ENCODE measurements around the gene ALMS1. TPM values are rescaled to one million over a fixed set of nuclear protein-coding genes. Genes with fewer than 3 reads are reported as not detected.

Gene ALMS1
- total RNA-seq, 1 donor from 2014 or later, result 22.0 TPM

DNA sequence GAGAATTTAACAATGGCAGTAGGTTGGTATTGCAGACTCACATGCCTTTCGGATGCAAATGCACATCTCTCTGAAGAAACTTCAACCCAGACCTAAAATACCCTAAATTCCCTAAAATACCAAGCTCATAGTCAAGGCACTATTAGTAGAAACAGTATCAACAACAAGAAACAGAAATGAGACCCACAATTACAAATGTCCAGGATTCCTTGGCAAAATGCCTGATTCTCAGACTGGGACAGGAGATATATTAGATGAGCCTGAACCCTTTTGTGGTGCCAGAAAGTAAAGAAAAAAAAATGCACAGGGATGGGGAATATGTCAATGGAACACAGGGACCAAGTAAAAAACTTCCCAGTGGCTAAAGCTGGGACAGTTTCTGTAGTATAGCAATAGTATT lies 179.3 kb downstream of the ALMS1 start:
- H3K27ac ChIP-seq, result no peak overlapping the region
- intact Hi-C loops (cut with DNase I), result no loop called here
- no peaks in the 10 kb centered on the region for H3K27me3 ChIP-seq (ENCODE audit: low read depth)
- no peaks in the 10 kb centered on the region for H3K4me1 ChIP-seq
- ATAC-seq, result no peak
- no peak overlapping the region for H3K4me3 ChIP-seq
- DNase-seq, result no peak
- TF ChIP-seq, protein P1, sequence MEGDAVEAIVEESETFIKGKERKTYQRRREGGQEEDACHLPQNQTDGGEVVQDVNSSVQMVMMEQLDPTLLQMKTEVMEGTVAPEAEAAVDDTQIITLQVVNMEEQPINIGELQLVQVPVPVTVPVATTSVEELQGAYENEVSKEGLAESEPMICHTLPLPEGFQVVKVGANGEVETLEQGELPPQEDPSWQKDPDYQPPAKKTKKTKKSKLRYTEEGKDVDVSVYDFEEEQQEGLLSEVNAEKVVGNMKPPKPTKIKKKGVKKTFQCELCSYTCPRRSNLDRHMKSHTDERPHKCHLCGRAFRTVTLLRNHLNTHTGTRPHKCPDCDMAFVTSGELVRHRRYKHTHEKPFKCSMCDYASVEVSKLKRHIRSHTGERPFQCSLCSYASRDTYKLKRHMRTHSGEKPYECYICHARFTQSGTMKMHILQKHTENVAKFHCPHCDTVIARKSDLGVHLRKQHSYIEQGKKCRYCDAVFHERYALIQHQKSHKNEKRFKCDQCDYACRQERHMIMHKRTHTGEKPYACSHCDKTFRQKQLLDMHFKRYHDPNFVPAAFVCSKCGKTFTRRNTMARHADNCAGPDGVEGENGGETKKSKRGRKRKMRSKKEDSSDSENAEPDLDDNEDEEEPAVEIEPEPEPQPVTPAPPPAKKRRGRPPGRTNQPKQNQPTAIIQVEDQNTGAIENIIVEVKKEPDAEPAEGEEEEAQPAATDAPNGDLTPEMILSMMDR (IDR thresholded peaks at IDR 0.05), result no peak
- H3K9me3 ChIP-seq, result no peaks in the 10 kb centered on the region
- H3K36me3 ChIP-seq, result peaks cover 4% of the 10 kb centered on the region

DNA sequence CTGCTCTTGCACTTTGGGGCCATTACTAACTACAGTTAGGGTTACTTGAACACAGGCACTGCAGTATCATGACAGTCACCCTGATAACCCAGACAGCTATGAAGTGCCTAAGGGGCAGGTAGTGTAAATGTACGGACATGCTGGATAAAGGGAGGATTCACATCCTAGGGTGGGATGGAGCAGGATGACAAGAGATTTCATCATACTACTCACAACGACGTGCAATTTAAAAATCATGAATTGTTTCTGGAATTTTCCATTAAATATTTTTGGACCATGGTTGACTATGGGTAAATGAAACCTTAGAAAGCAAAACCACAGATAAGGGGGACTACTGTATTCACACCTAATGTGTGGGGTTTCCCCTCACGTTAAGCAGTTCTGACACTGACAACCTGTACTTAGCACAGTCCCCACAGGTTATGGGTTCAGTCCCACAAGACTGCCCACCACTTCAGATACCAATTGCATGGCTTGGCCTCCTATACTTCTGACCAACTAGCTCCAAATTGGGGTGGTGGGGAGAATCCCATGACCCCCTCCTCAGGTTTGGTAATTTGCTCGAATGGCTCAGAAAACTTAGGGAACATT lies 180.7 kb downstream of the ALMS1 start:
- no peaks in the 10 kb centered on the region for H3K4me1 ChIP-seq
- H3K4me3 ChIP-seq, result no peak overlapping the region
- no peak overlapping the region for H3K27ac ChIP-seq
- H3K36me3 ChIP-seq, result no peaks in the 10 kb centered on the region
- no peaks in the 10 kb centered on the region for H3K27me3 ChIP-seq (ENCODE audit: low read depth)
- ATAC-seq, result no peak
- H3K9me3 ChIP-seq, result no peaks in the 10 kb centered on the region
- no peak for DNase-seq
- TF ChIP-seq, protein P1 (IDR thresholded peaks at IDR 0.05), result no peak
- intact Hi-C loops (cut with DNase I), result no loop called here

DNA sequence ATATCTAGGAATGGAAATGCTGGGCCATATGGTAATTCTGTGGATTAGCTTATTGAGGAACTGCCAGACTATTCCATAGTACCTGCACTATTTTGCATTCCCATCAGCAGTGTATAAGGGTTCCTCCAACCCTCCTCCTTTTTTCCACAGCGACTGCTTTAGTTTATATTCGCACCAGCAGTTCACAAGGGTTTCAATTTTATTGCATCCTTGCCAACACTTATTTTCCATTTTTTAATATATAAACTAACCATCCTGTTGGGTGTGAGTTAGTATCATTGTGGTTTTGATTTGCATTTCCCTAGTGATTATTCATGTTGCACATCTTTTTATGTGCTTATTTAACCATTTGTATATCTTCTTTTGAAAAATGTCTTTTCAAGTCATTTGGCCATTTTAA lies 189.6 kb downstream of the ALMS1 start:
- H3K4me1 ChIP-seq, result no peaks in the 10 kb centered on the region
- H3K27me3 ChIP-seq (ENCODE audit: low read depth), result no peaks in the 10 kb centered on the region
- TF ChIP-seq, protein P1 (IDR thresholded peaks at IDR 0.05), result no peak
- DNase-seq (no peak), ATAC-seq (no peak)
- peaks cover 12% of the 10 kb centered on the region for H3K36me3 ChIP-seq
- peaks cover 3% of the 10 kb centered on the region for H3K9me3 ChIP-seq
- H3K27ac ChIP-seq, result no peak overlapping the region
- H3K4me3 ChIP-seq, result no peak overlapping the region
- intact Hi-C loops (cut with DNase I), result no loop called here

DNA sequence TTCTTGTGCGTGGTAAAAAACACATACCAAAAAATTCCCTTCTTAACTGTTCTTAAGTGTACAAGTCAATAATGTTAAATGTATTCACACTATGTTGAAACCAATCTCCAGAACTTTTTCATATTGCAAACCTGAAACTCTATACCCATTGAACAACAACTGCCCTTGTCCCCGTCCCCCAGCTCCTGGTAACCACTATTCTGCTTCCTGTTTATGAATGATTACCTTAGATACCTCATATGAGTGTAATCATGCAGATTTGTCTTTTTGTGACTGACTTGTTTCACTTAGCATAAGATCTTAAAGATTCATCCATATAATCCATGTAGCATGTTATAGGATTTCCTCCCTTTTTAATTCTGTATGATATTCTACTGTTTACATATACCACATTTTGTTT lies 196.7 kb downstream of the ALMS1 start:
- Histone ChIP-seq H3K36me3 (no peaks in the 10 kb centered on the region), H3K4me1 (no peaks in the 10 kb centered on the region), H3K4me3 (no peak overlapping the region), H3K9me3 (peaks cover 4% of the 10 kb centered on the region), H3K27me3 (ENCODE audit: low read depth) (no peaks in the 10 kb centered on the region), H3K27ac (no peak overlapping the region)
- no peak for DNase-seq
- intact Hi-C loops (cut with DNase I), result no loop called here
- no peak for ATAC-seq
- TF ChIP-seq, protein P1 (IDR thresholded peaks at IDR 0.05), result no peak

DNA sequence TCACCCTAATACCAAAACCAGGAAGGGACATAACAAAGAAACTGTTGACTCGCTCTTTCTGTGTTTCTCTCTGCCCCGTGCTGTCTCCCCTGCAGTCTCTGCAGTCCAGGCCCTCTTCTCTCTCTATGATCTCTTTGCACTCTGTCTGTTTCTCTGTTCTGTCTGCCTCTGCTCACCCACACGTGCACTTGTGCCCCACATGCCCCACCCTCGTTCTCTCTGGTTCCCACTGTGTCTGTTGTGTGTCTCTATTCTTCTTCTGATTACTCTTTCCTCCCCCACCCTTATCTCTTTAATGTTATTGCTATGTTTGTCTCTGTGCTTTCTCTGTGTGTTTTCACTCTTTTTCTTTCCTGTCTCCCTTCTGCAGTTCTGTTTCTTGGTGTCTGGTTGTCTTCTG lies 202.5 kb downstream of the ALMS1 start:
- H3K4me3 ChIP-seq, result no peak overlapping the region
- no peaks in the 10 kb centered on the region for H3K36me3 ChIP-seq
- TF ChIP-seq, protein P1 (IDR thresholded peaks at IDR 0.05), result no peak
- no peaks in the 10 kb centered on the region for H3K4me1 ChIP-seq
- no peak overlapping the region for H3K27ac ChIP-seq
- DNase-seq (no peak), ATAC-seq (no peak)
- H3K9me3 ChIP-seq, result no peaks in the 10 kb centered on the region
- intact Hi-C loops (cut with DNase I), result no loop called here
- H3K27me3 ChIP-seq (ENCODE audit: low read depth), result no peaks in the 10 kb centered on the region

Data from lower lobe of right lung (tissue), 2 donors.